ENCODE data around the gene NCAM2.

Gene NCAM2

GRCh38 chr21:21064353-21064752 lies 66.1 kb downstream of the NCAM2 start:
- Histone ChIP-seq H3K4me3 (ENCODE audit: low read depth, low read length) (no peak overlapping the region), H3K27me3 (ENCODE audit: control insufficient read depth, insufficient read depth, low read length) (no peaks in the 10 kb centered on the region), H3K27ac (no peak overlapping the region), H3K9ac (no peak overlapping the region), H3K36me3 (ENCODE audit: control insufficient read depth, insufficient read depth, low read length) (no peaks in the 10 kb centered on the region), H2AFZ (no peak overlapping the region), H3K9me3 (ENCODE audit: control insufficient read depth, low read length) (no peaks in the 10 kb centered on the region), H3K4me1 (no peaks in the 10 kb centered on the region), H3K4me2 (ENCODE audit: low read length) (no peak overlapping the region), H3K79me2 (no peaks in the 10 kb centered on the region)
- TF ChIP-seq, protein P1, sequence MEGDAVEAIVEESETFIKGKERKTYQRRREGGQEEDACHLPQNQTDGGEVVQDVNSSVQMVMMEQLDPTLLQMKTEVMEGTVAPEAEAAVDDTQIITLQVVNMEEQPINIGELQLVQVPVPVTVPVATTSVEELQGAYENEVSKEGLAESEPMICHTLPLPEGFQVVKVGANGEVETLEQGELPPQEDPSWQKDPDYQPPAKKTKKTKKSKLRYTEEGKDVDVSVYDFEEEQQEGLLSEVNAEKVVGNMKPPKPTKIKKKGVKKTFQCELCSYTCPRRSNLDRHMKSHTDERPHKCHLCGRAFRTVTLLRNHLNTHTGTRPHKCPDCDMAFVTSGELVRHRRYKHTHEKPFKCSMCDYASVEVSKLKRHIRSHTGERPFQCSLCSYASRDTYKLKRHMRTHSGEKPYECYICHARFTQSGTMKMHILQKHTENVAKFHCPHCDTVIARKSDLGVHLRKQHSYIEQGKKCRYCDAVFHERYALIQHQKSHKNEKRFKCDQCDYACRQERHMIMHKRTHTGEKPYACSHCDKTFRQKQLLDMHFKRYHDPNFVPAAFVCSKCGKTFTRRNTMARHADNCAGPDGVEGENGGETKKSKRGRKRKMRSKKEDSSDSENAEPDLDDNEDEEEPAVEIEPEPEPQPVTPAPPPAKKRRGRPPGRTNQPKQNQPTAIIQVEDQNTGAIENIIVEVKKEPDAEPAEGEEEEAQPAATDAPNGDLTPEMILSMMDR (IDR thresholded peaks at IDR 0.05): no peak

DNA sequence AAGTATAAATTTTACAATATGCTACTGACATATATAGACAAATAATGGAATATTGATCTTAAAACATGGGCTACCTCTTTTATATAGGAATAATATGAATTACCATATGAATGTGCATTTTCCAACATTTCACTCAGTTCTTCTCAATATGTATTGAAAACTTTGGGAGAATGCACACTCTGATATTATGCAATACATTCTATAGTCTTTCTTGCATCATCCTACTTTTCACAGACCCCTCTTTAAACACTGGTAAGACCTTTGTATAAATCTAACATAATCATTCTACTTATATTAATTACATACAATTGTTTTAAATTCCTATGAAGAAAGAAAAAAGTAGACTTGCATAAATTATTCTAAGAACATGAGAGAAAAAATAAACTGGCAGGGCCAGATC lies 69.2 kb downstream of the NCAM2 start:
- Histone ChIP-seq H3K36me3 (ENCODE audit: control insufficient read depth, insufficient read depth, low read length) (no peaks in the 10 kb centered on the region), H3K9ac (no peak overlapping the region), H2AFZ (no peak overlapping the region), H3K79me2 (no peaks in the 10 kb centered on the region), H3K4me3 (ENCODE audit: low read depth, low read length) (no peak overlapping the region), H3K27me3 (ENCODE audit: control insufficient read depth, insufficient read depth, low read length) (no peaks in the 10 kb centered on the region), H3K9me3 (ENCODE audit: control insufficient read depth, low read length) (no peaks in the 10 kb centered on the region), H3K4me1 (no peaks in the 10 kb centered on the region), H3K4me2 (ENCODE audit: low read length) (no peak overlapping the region), H3K27ac (no peak overlapping the region)
- TF ChIP-seq, protein P1 (IDR thresholded peaks at IDR 0.05): no peak

- H3K4me2 ChIP-seq (ENCODE audit: low read length): no peak overlapping the region
- TF ChIP-seq, protein P1 (IDR thresholded peaks at IDR 0.05): no peak
- no peaks in the 10 kb centered on the region for H3K36me3 ChIP-seq (ENCODE audit: control insufficient read depth, insufficient read depth, low read length)
- H3K27me3 ChIP-seq (ENCODE audit: control insufficient read depth, insufficient read depth, low read length): no peaks in the 10 kb centered on the region
- no peak overlapping the region for H3K9ac ChIP-seq
- no peaks in the 10 kb centered on the region for H3K9me3 ChIP-seq (ENCODE audit: control insufficient read depth, low read length)
- no peaks in the 10 kb centered on the region for H3K79me2 ChIP-seq
- no peak overlapping the region for H3K27ac ChIP-seq
- no peak overlapping the region for H3K4me3 ChIP-seq (ENCODE audit: low read depth, low read length)
- no peak overlapping the region for H2AFZ ChIP-seq
- H3K4me1 ChIP-seq: no peaks in the 10 kb centered on the region
Observed at GRCh38 chr21:21074305-21074704, 76.1 kb downstream of the NCAM2 start.

- Histone ChIP-seq H3K4me2 (ENCODE audit: low read length) (no peak overlapping the region), H3K4me1 (no peaks in the 10 kb centered on the region), H3K27me3 (ENCODE audit: control insufficient read depth, insufficient read depth, low read length) (no peaks in the 10 kb centered on the region), H3K9me3 (ENCODE audit: control insufficient read depth, low read length) (no peaks in the 10 kb centered on the region), H2AFZ (no peak overlapping the region), H3K27ac (no peak overlapping the region), H3K4me3 (ENCODE audit: low read depth, low read length) (no peak overlapping the region), H3K9ac (no peak overlapping the region), H3K79me2 (no peaks in the 10 kb centered on the region), H3K36me3 (ENCODE audit: control insufficient read depth, insufficient read depth, low read length) (no peaks in the 10 kb centered on the region)
- TF ChIP-seq, protein P1 (IDR thresholded peaks at IDR 0.05): no peak
Observed at GRCh38 chr21:21076051-21076450, 77.8 kb downstream of the NCAM2 start.

DNA sequence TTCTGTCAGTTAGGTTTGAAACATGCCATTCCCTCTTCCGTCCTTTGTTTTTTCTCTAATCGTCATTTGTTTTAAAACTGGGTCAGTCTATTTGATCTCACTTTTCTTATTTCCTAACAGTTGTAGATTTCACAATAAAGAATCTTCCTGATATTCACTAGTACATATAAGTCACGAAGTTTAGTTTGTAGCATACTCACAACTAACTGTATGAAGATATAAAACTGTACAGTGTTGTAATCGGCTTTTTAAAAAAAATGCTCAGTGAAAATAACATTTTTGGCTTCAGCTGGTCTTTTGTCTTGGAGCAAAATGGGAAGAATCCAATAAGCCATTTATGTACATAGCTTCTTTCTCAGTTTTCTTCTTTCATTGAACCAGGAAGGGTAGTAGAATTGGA lies 78.3 kb downstream of the NCAM2 start:
- Histone ChIP-seq H3K79me2 (no peaks in the 10 kb centered on the region), H3K27ac (no peak overlapping the region), H3K4me2 (ENCODE audit: low read length) (no peak overlapping the region), H3K4me3 (ENCODE audit: low read depth, low read length) (no peak overlapping the region), H3K4me1 (no peaks in the 10 kb centered on the region), H2AFZ (no peak overlapping the region), H3K9me3 (ENCODE audit: control insufficient read depth, low read length) (no peaks in the 10 kb centered on the region), H3K9ac (no peak overlapping the region), H3K27me3 (ENCODE audit: control insufficient read depth, insufficient read depth, low read length) (no peaks in the 10 kb centered on the region), H3K36me3 (ENCODE audit: control insufficient read depth, insufficient read depth, low read length) (no peaks in the 10 kb centered on the region)
- TF ChIP-seq, protein P1 (IDR thresholded peaks at IDR 0.05): no peak

All from parathyroid adenoma (tissue), 2 donors.